Measurements from ENCODE around the gene MCOLN1.
A peak's percentile ranks its signal among the peaks of the same experiment; 100 is the strongest.

The MCOLN1 gene

GRCh38 chr19:7504684-7505083 lies 17.7 kb upstream of the MCOLN1 start:
- no peak for DNase-seq

DNA sequence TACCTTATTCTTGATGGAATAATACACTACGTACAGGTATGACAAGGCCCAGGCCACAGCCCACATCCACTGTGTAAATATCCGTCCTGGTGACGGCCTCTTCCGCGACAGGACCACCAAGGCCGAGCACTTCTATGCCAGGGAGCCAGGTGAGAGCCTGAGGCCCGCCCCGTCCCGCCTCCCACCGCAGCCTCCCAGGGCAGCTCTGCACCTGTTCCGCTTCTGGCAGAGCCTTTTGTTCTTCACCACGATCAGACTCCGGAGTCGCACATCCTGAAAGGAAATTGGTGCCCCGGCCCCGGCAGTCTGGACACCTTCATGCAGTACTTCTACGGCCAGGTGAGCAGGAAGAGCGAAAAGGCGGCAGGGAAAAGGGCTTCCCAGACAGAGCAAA lies 17.1 kb upstream of the MCOLN1 start:
- DNase-seq, result no peak

- peak; percentile 51 for DNase-seq
These were observed 16.6 kb upstream of the MCOLN1 start for GRCh38 chr19:7505682-7506384.

GRCh38 chr19:7506385-7507328 lies 15.8 kb upstream of the MCOLN1 start:
- peak; percentile 77 for DNase-seq

DNA sequence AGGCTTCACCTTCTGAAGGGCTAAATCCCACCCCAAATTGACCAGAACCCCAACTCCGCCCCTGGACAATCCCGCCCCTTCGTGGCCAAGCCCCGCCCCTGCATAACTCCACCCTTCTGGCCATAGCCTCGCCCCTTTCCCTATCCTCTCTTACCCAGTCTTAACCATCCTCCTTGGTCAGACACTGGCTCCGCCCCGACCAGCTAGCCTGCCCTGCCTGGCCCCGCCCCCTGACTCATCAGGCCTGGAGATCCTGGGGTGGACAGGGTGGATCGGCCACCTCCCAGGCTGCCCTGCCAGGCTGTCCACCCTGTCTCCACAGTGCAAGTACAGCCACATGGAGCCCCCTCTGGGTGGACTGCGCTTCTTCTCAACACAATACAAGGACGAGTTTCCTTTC lies 14.5 kb upstream of the MCOLN1 start:
- peak; percentile 35 for DNase-seq

- no peak for DNase-seq
These were observed 12.8 kb upstream of the MCOLN1 start for GRCh38 chr19:7509625-7510024.

GRCh38 chr19:7512400-7512851 lies 10.0 kb upstream of the MCOLN1 start:
- no peak for DNase-seq

GRCh38 chr19:7513809-7514642 lies 8.4 kb upstream of the MCOLN1 start:
- no peak for DNase-seq

DNA sequence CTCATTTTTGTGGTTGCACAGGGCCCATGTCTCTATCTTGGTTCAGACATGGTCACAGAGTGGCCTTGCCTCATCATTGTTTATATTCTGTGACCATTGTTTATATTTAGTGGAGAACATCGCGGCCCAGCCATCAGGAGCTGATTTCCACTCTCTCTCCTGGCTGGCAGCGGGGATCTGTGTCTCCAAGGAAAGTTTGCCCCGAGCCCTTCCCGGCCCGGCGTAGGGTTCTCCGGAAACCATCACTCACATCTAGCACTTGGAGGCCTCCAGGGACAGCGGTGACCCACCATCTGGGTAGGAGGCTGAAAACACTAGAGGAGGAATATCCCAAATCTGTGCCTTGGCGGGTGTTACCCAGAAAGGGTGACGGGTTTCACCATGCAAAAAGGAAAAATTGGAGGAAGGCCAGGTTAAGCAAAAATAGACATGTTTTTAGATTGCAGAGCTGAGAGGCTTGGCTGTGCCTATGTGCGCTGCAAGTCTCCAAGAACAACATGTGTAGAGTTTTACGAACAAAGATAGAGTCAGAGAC lies 7.2 kb upstream of the MCOLN1 start:
- no peak for DNase-seq

GRCh38 chr19:7515645-7516151 lies 6.7 kb upstream of the MCOLN1 start, which contains the start of gene ZNF358:
Gene ZNF358 (plus strand): TSS chr19:7516103. CDS start chr19:7519243, 3,140 bp downstream.
- DNase-seq, result peak; percentile 25

GRCh38 chr19:7516333-7516732 lies 6.1 kb upstream of the MCOLN1 start:
- DNase-seq, result no peak

DNA sequence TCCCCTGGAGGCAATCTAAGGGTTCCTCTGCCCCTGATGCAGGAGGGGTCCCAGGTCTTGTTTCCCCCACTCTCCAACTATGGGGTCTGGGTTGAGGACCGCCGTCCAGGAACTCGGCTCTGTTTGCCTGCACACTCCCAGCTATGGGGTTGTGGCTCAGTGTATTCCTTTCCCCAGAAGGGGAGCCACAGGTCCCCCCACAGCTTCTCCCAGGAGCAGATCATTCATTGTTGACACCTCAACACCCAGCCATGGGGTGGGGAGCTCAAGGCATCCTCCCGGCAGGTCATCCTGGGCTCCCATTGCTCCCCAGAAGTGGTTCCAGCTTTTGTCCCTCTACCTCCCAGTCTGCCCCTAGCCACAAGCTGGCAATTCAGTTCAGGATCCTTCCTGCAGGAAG lies 5.5 kb upstream of the MCOLN1 start:
- no peak for DNase-seq

DNA sequence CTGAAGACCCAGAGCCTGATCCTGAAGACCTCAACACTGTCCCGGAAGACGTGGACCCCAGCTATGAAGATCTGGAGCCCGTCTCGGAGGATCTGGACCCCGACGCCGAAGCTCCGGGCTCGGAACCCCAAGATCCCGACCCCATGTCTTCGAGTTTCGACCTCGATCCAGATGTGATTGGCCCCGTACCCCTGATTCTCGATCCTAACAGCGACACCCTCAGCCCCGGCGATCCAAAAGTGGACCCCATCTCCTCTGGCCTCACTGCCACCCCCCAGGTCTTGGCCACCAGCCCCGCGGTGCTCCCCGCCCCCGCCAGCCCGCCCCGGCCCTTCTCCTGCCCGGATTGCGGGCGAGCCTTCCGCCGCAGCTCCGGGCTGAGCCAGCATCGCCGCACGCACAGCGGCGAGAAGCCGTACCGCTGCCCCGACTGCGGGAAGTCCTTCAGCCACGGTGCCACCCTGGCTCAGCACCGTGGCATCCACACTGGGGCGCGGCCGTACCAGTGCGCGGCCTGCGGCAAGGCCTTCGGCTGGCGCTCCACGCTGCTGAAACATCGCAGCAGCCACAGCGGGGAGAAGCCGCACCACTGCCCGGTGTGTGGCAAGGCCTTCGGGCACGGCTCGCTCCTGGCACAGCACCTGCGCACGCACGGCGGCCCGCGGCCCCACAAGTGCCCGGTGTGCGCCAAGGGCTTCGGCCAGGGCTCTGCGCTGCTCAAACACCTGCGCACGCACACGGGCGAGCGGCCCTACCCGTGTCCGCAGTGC lies 2.9 kb upstream of the MCOLN1 start:
- DNase-seq, result no peak

GRCh38 chr19:7520131-7521051 lies 2.0 kb upstream of the MCOLN1 start:
- DNase-seq, result no peak

DNA sequence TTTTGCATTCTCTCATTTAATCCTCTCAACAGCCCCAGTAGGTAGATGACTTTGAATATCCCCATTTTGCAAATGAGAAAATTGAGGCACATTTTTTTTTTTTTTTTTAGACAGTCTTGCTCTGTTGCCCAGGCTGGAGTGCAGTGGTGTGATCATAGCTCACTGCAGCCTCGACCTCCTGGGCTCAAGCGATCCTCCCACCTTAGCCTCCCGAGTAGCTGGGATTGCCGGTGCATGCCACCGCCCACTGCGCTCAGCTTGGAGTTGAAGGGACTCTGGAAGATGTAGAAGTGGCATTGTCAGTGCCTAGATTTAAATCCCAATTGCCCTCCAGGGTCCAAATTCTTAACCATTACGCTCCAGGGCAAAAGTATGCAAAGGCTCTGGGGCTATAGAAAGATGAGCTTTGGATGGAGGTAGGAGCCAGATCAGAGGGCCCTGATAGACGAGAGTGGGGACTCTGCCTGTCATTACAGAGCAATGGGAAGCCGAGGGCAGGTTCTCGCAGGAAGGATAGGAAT lies 813 bp upstream of the MCOLN1 start:
- DNase-seq, result no peak

DNA sequence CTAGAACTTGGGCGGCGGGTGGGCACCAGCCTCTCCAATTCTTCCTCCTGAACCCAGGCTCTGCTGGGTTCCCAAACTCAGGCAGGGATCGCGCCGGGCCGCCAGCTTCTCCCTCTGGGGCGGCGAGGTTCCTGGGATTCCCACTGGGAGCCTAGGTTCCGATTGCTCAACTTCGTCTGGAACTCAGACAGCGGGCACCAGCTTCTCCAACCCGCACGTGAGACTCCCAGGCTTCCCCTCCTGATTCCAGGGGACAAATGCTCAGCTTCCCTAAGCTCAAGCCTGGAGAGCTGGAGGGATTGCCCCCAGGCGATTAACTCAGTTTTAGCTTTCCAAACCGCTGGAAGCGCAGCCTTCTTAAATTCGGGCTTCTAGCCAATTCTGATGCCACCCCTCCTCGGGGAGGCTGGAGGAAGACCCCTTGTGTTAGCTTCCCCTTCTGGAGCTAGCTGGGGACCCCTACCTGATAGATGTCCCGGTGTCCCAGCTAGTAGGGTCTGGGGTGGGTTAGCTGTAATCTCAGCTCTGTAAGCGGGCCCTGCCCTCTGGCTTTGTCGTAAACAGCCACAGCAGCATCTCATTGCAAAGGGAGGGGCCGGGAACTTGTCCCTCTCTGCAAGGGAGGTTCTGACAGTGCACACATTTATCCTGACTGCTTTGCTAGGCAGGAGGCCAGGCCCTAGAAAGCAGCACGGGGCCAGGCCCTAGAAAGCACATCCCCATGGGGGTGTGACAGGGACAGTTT lies 671 bp downstream of the MCOLN1 start:
- DNase-seq, result no peak

DNA sequence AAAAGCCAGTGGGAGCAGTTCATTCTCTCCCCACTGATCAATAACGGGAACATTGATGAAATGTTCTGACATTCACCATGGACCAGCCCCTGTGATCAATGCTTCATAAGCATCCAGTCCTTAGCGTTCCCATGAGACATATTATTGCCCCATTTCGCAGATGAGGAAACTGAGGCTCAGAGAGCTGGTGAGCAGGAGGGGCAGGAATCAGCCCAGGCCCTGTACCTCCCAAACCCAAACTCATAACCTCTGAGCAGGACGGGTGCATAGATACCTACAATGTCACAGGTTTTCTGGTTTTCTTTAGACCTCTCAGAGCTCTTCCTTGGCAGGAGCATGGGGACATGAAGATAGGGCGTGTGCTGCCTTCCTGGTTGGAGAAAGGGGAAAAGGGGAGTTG lies 2.1 kb downstream of the MCOLN1 start:
- DNase-seq, result no peak

DNA sequence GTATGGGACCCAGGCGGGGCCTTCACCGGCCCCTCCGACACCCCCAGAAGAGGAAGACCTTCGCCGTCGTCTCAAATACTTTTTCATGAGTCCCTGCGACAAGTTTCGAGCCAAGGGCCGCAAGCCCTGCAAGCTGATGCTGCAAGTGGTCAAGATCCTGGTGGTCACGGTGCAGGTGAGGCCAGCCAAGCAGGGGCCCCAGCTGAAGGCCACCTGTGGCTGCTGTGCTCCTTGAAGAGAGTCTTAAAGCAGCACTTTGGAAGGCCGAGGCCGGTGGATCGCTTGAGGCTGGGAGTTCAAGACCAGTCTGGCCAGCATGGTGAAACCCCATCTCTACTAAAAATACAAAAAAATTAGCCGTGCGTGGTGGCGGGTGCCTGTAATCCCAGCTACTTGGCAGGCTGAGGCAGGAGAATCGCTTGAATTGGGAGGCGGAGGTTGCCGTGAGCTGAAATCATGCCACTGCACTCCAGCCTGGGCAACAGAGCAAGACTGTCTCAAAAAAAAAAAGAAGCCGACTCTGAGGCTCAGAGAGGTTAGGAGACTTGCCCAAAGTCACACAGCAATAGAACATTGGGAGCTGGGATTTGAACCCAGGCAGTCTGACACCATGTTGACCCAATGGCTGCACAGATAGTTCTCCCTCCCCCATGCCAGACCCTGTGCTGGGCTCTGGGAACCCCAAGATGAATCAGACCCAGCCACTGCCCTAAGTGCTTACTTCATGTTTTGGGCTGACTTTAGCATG lies 2.7 kb downstream of the MCOLN1 start:
- no peak for DNase-seq
